ENCODE results near the gene KCNF1. TPM values are rescaled to one million over a fixed set of nuclear protein-coding genes. Genes with fewer than 3 reads are reported as not detected.

KCNF1 gene
- total and polyA plus RNA-seq, 2 donors (not counting 1 experiment from before 2014, with no cell fraction given): 0.22 to 2.6 TPM

GRCh38 chr2:10904455-10904854, 7.3 kb upstream of the KCNF1 start:
- no peak overlapping the region for H3K4me3 ChIP-seq (replicated peaks in 1 of 4; ENCODE audit: control extremely low read depth in 1 of 4, insufficient read depth in 1 of 4, low read depth in 3 of 4, low read length in 4 of 4)
- no peaks in the 10 kb centered on the region for H3K79me2 ChIP-seq (ENCODE audit: control insufficient read depth, insufficient read depth, low read length)
- TF ChIP-seq EZH2 (IDR thresholded peaks at IDR 0.05; ENCODE audit: low read length, missing control alignments): no peak
- no peak for TF ChIP-seq CTCF (conservative IDR thresholded peaks at IDR 0.05 in 1 of 2, IDR thresholded peaks at IDR 0.05 in 1 of 2; ENCODE audit: low read depth in 1 of 2, low read length in 2 of 2)
- no peak overlapping the region for H3K9ac ChIP-seq (ENCODE audit: insufficient read depth, low read length)
- H3K36me3 ChIP-seq (ENCODE audit: control insufficient read depth, insufficient read depth, low read length): no peaks in the 10 kb centered on the region
- no peaks in the 10 kb centered on the region for H3K4me1 ChIP-seq (ENCODE audit: control insufficient read depth, extremely low read depth, insufficient read depth, low read length)
- no peak overlapping the region for H2AFZ ChIP-seq (ENCODE audit: low read length)
- H3K4me2 ChIP-seq (ENCODE audit: extremely low read depth, insufficient read depth, low read length): no peak overlapping the region
- no peak for DNase-seq (ENCODE audit: low read depth in 2 of 2)
- no peak overlapping the region for H3K27ac ChIP-seq (ENCODE audit: insufficient read depth, low read length)
- no peaks in the 10 kb centered on the region for H3K9me3 ChIP-seq (ENCODE audit: control insufficient read depth, insufficient read depth, low read depth, low read length)
- no peaks in the 10 kb centered on the region for H4K20me1 ChIP-seq (ENCODE audit: control insufficient read depth, extremely low read depth, insufficient read depth, low read length)
- peaks cover 2% of the 10 kb centered on the region for H3K27me3 ChIP-seq (ENCODE audit: control insufficient read depth, insufficient read depth, low read length)

GRCh38 chr2:10905006-10905861, 6.5 kb upstream of the KCNF1 start:
- TF ChIP-seq EZH2 (IDR thresholded peaks at IDR 0.05; ENCODE audit: low read length, missing control alignments) (no peak), CTCF (conservative IDR thresholded peaks at IDR 0.05 in 1 of 2, IDR thresholded peaks at IDR 0.05 in 1 of 2; ENCODE audit: low read depth in 1 of 2, low read length in 2 of 2) (no peak)
- no peak overlapping the region for H3K9ac ChIP-seq (ENCODE audit: insufficient read depth, low read length)

GRCh38 chr2:10905862-10906143, 5.9 kb upstream of the KCNF1 start:
- Histone ChIP-seq H3K27ac (ENCODE audit: insufficient read depth, low read length) (no peak overlapping the region), H3K4me3 (replicated peaks in 1 of 4; ENCODE audit: control extremely low read depth in 1 of 4, insufficient read depth in 1 of 4, low read depth in 3 of 4, low read length in 4 of 4) (no peak overlapping the region), H3K9me3 (ENCODE audit: control insufficient read depth, insufficient read depth, low read depth, low read length) (no peaks in the 10 kb centered on the region), H2AFZ (ENCODE audit: low read length) (no peak overlapping the region), H3K4me2 (ENCODE audit: extremely low read depth, insufficient read depth, low read length) (no peak overlapping the region), H3K9ac (ENCODE audit: insufficient read depth, low read length) (no peak overlapping the region), H4K20me1 (ENCODE audit: control insufficient read depth, extremely low read depth, insufficient read depth, low read length) (no peaks in the 10 kb centered on the region), H3K4me1 (ENCODE audit: control insufficient read depth, extremely low read depth, insufficient read depth, low read length) (no peaks in the 10 kb centered on the region), H3K27me3 (ENCODE audit: control insufficient read depth, insufficient read depth, low read length) (peaks cover 2% of the 10 kb centered on the region), H3K79me2 (ENCODE audit: control insufficient read depth, insufficient read depth, low read length) (no peaks in the 10 kb centered on the region), H3K36me3 (ENCODE audit: control insufficient read depth, insufficient read depth, low read length) (no peaks in the 10 kb centered on the region)
- DNase-seq (ENCODE audit: low read depth in 2 of 2): no peak
- no peak for TF ChIP-seq EZH2 (IDR thresholded peaks at IDR 0.05; ENCODE audit: low read length, missing control alignments)
- TF ChIP-seq CTCF (conservative IDR thresholded peaks at IDR 0.05 in 1 of 2, IDR thresholded peaks at IDR 0.05 in 1 of 2; ENCODE audit: low read depth in 1 of 2, low read length in 2 of 2): no peak

More at GRCh38 chr2:10905006-10905861, 6.5 kb upstream of the KCNF1 start:
- Histone ChIP-seq H2AFZ (ENCODE audit: low read length) (no peak overlapping the region), H3K9me3 (ENCODE audit: control insufficient read depth, insufficient read depth, low read depth, low read length) (no peaks in the 10 kb centered on the region), H3K4me3 (replicated peaks in 1 of 4; ENCODE audit: control extremely low read depth in 1 of 4, insufficient read depth in 1 of 4, low read depth in 3 of 4, low read length in 4 of 4) (no peak overlapping the region), H3K4me2 (ENCODE audit: extremely low read depth, insufficient read depth, low read length) (no peak overlapping the region), H3K27ac (ENCODE audit: insufficient read depth, low read length) (no peak overlapping the region), H3K4me1 (ENCODE audit: control insufficient read depth, extremely low read depth, insufficient read depth, low read length) (no peaks in the 10 kb centered on the region), H4K20me1 (ENCODE audit: control insufficient read depth, extremely low read depth, insufficient read depth, low read length) (no peaks in the 10 kb centered on the region), H3K27me3 (ENCODE audit: control insufficient read depth, insufficient read depth, low read length) (peaks cover 2% of the 10 kb centered on the region), H3K36me3 (ENCODE audit: control insufficient read depth, insufficient read depth, low read length) (no peaks in the 10 kb centered on the region), H3K79me2 (ENCODE audit: control insufficient read depth, insufficient read depth, low read length) (no peaks in the 10 kb centered on the region)
- DNase-seq (ENCODE audit: low read depth in 2 of 2): no peak
